HepG2 (cell line): Measurements from ENCODE around the gene SERPINA6. TPM values are rescaled to one million over a fixed set of nuclear protein-coding genes. Genes with fewer than 3 reads are reported as not detected.

Experiments used
- ARID4A ChIP-seq: sonication (generic); formaldehyde crosslinking; IDR thresholded peaks from 2 replicates; pipeline ENCODE4 v1.5.0; 2020; ENCODE audit warnings: mild to moderate bottlenecking, missing genetic modification reagents, borderline replicate concordance
- ETV5 ChIP-seq: IDR thresholded peaks from 2 replicates; pipeline ENCODE4 v1.6.1; 2018; ENCODE audit warnings: missing biosample characterization, missing genetic modification reagents, inconsistent platforms, borderline replicate concordance
- FOXK2 ChIP-seq: fragments of 450-650 bp; IDR thresholded peaks from 2 replicates; pipeline ENCODE4 v1.6.1; 2016
- FOXO4 ChIP-seq: sonication (generic); formaldehyde crosslinking; conservative IDR thresholded peaks from 2 replicates; pipeline ENCODE4 v1.8.1; 2023; ENCODE audit warnings: missing genetic modification reagents
- KDM1A ChIP-seq: IDR thresholded peaks from 2 replicates; pipeline ENCODE4 v1.6.1; 2016; ENCODE audit warnings: missing compliant biosample characterization
- POGZ ChIP-seq: sonication (generic); formaldehyde crosslinking; IDR thresholded peaks from 2 replicates; pipeline ENCODE4 v1.4.0; 2020; ENCODE audit warnings: mild to moderate bottlenecking, missing genetic modification reagents
- RAD51 ChIP-seq: fragments of 450-650 bp; IDR thresholded peaks from 2 replicates; pipeline ENCODE4 v1.6.1; 2016; ENCODE audit warnings: borderline replicate concordance
- SAP130 ChIP-seq: IDR thresholded peaks from 2 replicates; pipeline ENCODE4 v1.6.1; 2016; ENCODE audit warnings: low read depth
- ZBTB40 ChIP-seq, 2 experiments: fragments of 450-650 bp in 1 of 2; sonication (generic) in 1 of 2; formaldehyde crosslinking in 1 of 2; IDR thresholded peaks; 2 replicates each; pipeline versions ENCODE4 v1.6.1 to v1.8.0; 2016 to 2022; ENCODE audit warnings: antibody characterized with exemption in 1 of 2, mild to moderate bottlenecking in 1 of 2, missing genetic modification reagents in 1 of 2
- ZNF138 ChIP-seq: sonication (generic); formaldehyde crosslinking; IDR thresholded peaks from 2 replicates; pipeline ENCODE4 v1.5.0; 2020; ENCODE audit warnings: mild to moderate bottlenecking, low read depth, missing genetic modification reagents
- ZNF274 ChIP-seq: sonication (generic); formaldehyde crosslinking; IDR thresholded peaks from 2 replicates; pipeline ENCODE4 v1.5.1; 2020; ENCODE audit warnings: mild to moderate bottlenecking, missing genetic modification reagents
- ZNF501 ChIP-seq: sonication (generic); formaldehyde crosslinking; IDR thresholded peaks from 2 replicates; pipeline ENCODE4 v1.5.1; 2020; ENCODE audit warnings: mild to moderate bottlenecking, moderate library complexity, missing genetic modification reagents
- ZNF766 ChIP-seq: sonication (generic); formaldehyde crosslinking; IDR thresholded peaks from 2 replicates; pipeline ENCODE4 v1.5.0; 2020; ENCODE audit warnings: missing genetic modification reagents, borderline replicate concordance
- ZNF878 ChIP-seq: sonication (generic); formaldehyde crosslinking; IDR thresholded peaks from 2 replicates; pipeline ENCODE4 v1.8.1; 2023; ENCODE audit warnings: mild to moderate bottlenecking, missing genetic modification reagents, moderate library complexity
- polyA plus RNA-seq, 8 experiments: library from polyadenylated mRNA; depleted of rRNA in 3 of 8; stranded (reverse) in 7 of 8; unstranded in 1 of 8; fragments of >200 nt; fragmentation: Illumina TruSeq in 4 of 8; extraction: Trizol in 4 of 8; gene quantifications; 2 replicates each; pipeline versions ENCODE4 v1.2.1 to v1.2.3, GENCODE V29; 2011 to 2016; ENCODE audit warnings: low read depth in 4 of 8, missing spikeins in 1 of 8, mixed read lengths in 1 of 8; ENCODE audit not compliant: insufficient read depth in 1 of 8
- total RNA-seq, 5 experiments: library from RNA; depleted of rRNA; stranded (reverse); fragments of >200 nt; fragmentation: Illumina TruSeq; extraction: Trizol; gene quantifications; 2 replicates each; pipeline ENCODE4 v1.2.3, GENCODE V29; 2016; ENCODE audit warnings: low read depth in 1 of 5

Gene SERPINA6
- total and polyA plus RNA-seq, 2 of the 13 experiments (the other 11 are each of a cell fraction or from before 2014, with no cell fraction given): 260 to 333 TPM

- TF ChIP-seq ARID4A (CRISPR knock-in tag) (no peak), ETV5 (CRISPR knock-in tag) (peak; percentile 37; the same call in 1 of the 2 replicates), ZNF501 (CRISPR knock-in tag) (no peak), ZNF766 (no peak), ZNF878 (CRISPR knock-in tag) (no peak), FOXK2 (no peak), POGZ (CRISPR knock-in tag) (0 out of 2 replicates have a peak, but pooled peaks have one; percentile 36), ZNF274 (CRISPR knock-in tag) (no peak), RAD51 (no peak), KDM1A (CRISPR knock-in tag) (peak; percentile 94), FOXO4 (CRISPR knock-in tag) (no peak), ZNF138 (CRISPR knock-in tag) (no peak), SAP130 (peak; percentile 19; the same call in 1 of the 2 replicates), ZBTB40 (IDR thresholded peaks at IDR 0.05) (no peak), ZBTB40 (CRISPR knock-in tag; IDR thresholded peaks at IDR 0.05) (no peak)
These were observed 33.4 kb upstream of the SERPINA6 start (continued) for GRCh38 chr14:94356379-94357056.
